NT2/D1 (cell line): ENCODE results near the gene GPT2.

Experiments
- YY1 ChIP-seq: IDR thresholded peaks from 2 replicates; pipeline ENCODE4 v1.6.1; 2011; ENCODE audit not compliant: insufficient read length, insufficient read depth
- ZNF274 ChIP-seq: IDR thresholded peaks from 2 replicates; pipeline ENCODE4 v1.6.1; 2011; ENCODE audit warnings: mild to moderate bottlenecking, low read depth, low read length

DNA sequence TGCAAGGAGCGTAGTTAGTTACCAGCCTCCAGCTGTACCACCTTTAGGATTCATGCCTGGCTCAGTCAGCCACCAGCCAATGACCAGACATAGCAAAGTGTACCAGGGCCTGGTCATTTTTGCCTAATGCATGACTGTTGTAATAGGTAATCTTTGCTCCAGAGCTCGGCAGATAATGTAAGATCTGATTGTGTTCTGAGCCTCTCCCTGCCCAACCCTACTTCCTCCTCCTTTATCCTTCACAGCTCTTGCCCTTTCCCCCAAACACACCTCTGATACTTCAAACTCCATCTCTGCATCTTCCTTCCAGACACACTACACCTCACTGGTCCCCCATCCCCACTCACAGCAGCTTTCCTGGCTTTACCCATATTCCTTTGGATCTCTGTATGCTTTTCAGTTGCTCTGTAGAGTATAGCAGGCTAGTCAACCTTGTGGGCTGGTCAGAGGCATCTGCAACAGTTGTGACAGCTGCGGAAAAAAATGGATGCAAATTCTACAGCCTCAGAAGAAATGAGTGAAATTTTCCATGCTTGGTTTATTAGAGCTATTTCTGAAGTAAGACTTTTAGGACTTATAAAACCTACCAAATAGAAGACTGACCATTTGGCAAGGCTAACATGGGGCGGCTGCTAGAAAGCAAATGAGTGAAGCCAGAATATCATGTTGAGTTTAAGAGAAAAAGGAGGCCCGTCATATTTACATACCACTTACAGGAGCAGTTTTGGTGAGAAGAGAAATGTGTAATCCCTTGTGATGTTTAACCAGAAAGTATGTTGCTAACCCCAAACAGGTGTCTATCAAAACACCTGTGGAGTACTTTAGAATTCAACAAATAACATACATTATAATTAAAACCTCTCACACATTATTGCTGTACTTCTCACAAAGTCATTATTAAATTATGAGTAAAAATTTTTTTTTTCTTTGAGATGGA, 33.3 kb upstream of the GPT2 start:
- no peak for TF ChIP-seq YY1
- no peak for TF ChIP-seq ZNF274
